ENCODE results near the gene SUN2. TPM values are rescaled to one million over a fixed set of nuclear protein-coding genes. Genes with fewer than 3 reads are reported as not detected.

Gene SUN2
- total RNA-seq, 1 experiment from 2014 or later = 66.3 TPM

- TF ChIP-seq CTCF (IDR thresholded peaks at IDR 0.05; ENCODE audit: unreplicated experiment) = no peak
- Mint-ChIP-seq H3K27ac (ENCODE audit: unreplicated experiment) (peak overlapping the region; percentile 85), H3K27me3 (ENCODE audit: unreplicated experiment) (no peaks in the 10 kb centered on the region), H3K4me1 (ENCODE audit: low read depth, unreplicated experiment) (peaks cover 49% of the 10 kb centered on the region), H3K36me3 (ENCODE audit: insufficient read depth, unreplicated experiment) (peaks cover 72% of the 10 kb centered on the region), H3K4me3 (ENCODE audit: low read depth, unreplicated experiment) (peak overlapping the region; percentile 9), H3K9me3 (ENCODE audit: low read depth, unreplicated experiment) (no peaks in the 10 kb centered on the region)
- BruUV-seq (replicated peaks) = no TSS peak
- CTCF ChIA-PET = interaction anchor here (0.6 to 1.2 kb wide), 3 partner anchors 12 to 24 kb away, joined by 3 to 5 read pairs (median 3); partner anchors contain the start of gene TOMM22
- intact Hi-C loops (cut with micrococcal nuclease; ENCODE audit: unreplicated experiment) = loop anchor here (2.0 kb wide), 1 partner anchor 13 kb away; the partner anchor contains the start of gene TOMM22
- DNase-seq = no peak
Measured at GRCh38 chr22:38694049-38694448, 61.7 kb downstream of the SUN2 start.

GRCh38 chr22:38689651-38690050, 66.1 kb downstream of the SUN2 start:
- CTCF ChIA-PET = interaction anchor here (0.6 to 0.7 kb wide), 2 partner anchors 22 to 614 kb away, joined by 3 to 4 read pairs; no protein-coding TSS in a partner anchor
- no peaks in the 10 kb centered on the region for H3K9me3 Mint-ChIP-seq (ENCODE audit: low read depth, unreplicated experiment)
- no peak overlapping the region for H3K4me3 Mint-ChIP-seq (ENCODE audit: low read depth, unreplicated experiment)
- BruUV-seq (replicated peaks) = no TSS peak
- no peak for TF ChIP-seq CTCF (IDR thresholded peaks at IDR 0.05; ENCODE audit: unreplicated experiment)
- H3K27ac Mint-ChIP-seq (ENCODE audit: unreplicated experiment) = no peak overlapping the region
- H3K27me3 Mint-ChIP-seq (ENCODE audit: unreplicated experiment) = no peaks in the 10 kb centered on the region
- DNase-seq = no peak
- peaks cover 77% of the 10 kb centered on the region for H3K36me3 Mint-ChIP-seq (ENCODE audit: insufficient read depth, unreplicated experiment)
- intact Hi-C loops (cut with micrococcal nuclease; ENCODE audit: unreplicated experiment) = loop anchor here (5.0 kb wide), 1 partner anchor 272 kb away; no protein-coding TSS in a partner anchor
- H3K4me1 Mint-ChIP-seq (ENCODE audit: low read depth, unreplicated experiment) = peaks cover 19% of the 10 kb centered on the region

GRCh38 chr22:38685761-38686160, 70.0 kb downstream of the SUN2 start:
- H3K27me3 Mint-ChIP-seq (ENCODE audit: unreplicated experiment) = no peaks in the 10 kb centered on the region
- peaks cover 87% of the 10 kb centered on the region for H3K36me3 Mint-ChIP-seq (ENCODE audit: insufficient read depth, unreplicated experiment)
- CTCF ChIA-PET = no interaction called here
- H3K9me3 Mint-ChIP-seq (ENCODE audit: low read depth, unreplicated experiment) = peaks cover 3% of the 10 kb centered on the region
- no peak for DNase-seq
- no peak for TF ChIP-seq CTCF (IDR thresholded peaks at IDR 0.05; ENCODE audit: unreplicated experiment)
- no peaks in the 10 kb centered on the region for H3K4me1 Mint-ChIP-seq (ENCODE audit: low read depth, unreplicated experiment)
- intact Hi-C loops (cut with micrococcal nuclease; ENCODE audit: unreplicated experiment) = loop anchor here (5.0 kb wide), 1 partner anchor 268 kb away; no protein-coding TSS in a partner anchor
- no peak overlapping the region for H3K27ac Mint-ChIP-seq (ENCODE audit: unreplicated experiment)
- no peak overlapping the region for H3K4me3 Mint-ChIP-seq (ENCODE audit: low read depth, unreplicated experiment)
- no TSS peak for BruUV-seq (replicated peaks)

GRCh38 chr22:38684895-38685294, 70.9 kb downstream of the SUN2 start:
- H3K9me3 Mint-ChIP-seq (ENCODE audit: low read depth, unreplicated experiment) = peaks cover 3% of the 10 kb centered on the region
- intact Hi-C loops (cut with micrococcal nuclease; ENCODE audit: unreplicated experiment) = loop anchor here (5.0 kb wide), 1 partner anchor 268 kb away; no protein-coding TSS in a partner anchor

More at GRCh38 chr22:38684895-38685294, 70.9 kb downstream of the SUN2 start:
- CTCF ChIA-PET = no interaction called here
- Mint-ChIP-seq H3K27ac (ENCODE audit: unreplicated experiment) (no peak overlapping the region), H3K4me3 (ENCODE audit: low read depth, unreplicated experiment) (no peak overlapping the region), H3K36me3 (ENCODE audit: insufficient read depth, unreplicated experiment) (peaks cover 82% of the 10 kb centered on the region), H3K27me3 (ENCODE audit: unreplicated experiment) (no peaks in the 10 kb centered on the region), H3K4me1 (ENCODE audit: low read depth, unreplicated experiment) (no peaks in the 10 kb centered on the region)
- no peak for TF ChIP-seq CTCF (IDR thresholded peaks at IDR 0.05; ENCODE audit: unreplicated experiment)
- no peak for DNase-seq
- BruUV-seq (replicated peaks) = no TSS peak

Other genes starting within 250 kb of the SUN2 start
- gene DDX17, start 249.7 kb downstream of the SUN2 start, total RNA-seq (2022) = 342 and 344 TPM in 2 replicates
- 4.1 and 4.4 TPM in 2 replicates for gene DMC1, start 185.8 kb downstream of the SUN2 start, total RNA-seq (2022)
- 9.6 and 10.8 TPM in 2 replicates for gene FAM227A, start 99.6 kb downstream of the SUN2 start, total RNA-seq (2022)
- gene CBY1, start 99.4 kb downstream of the SUN2 start, total RNA-seq (2022) = 40.9 and 42.7 TPM in 2 replicates
- gene TOMM22, start 74.0 kb downstream of the SUN2 start, total RNA-seq (2022) = 94.6 and 105 TPM in 2 replicates
- gene JOSD1, start 55.1 kb downstream of the SUN2 start, total RNA-seq (2022) = 58.5 and 70.0 TPM in 2 replicates
- 79.1 and 91.4 TPM in 2 replicates for gene GTPBP1, start 50.1 kb downstream of the SUN2 start, total RNA-seq (2022)
- 14.7 and 15.6 TPM in 2 replicates for gene DNAL4, start 38.1 kb upstream of the SUN2 start, total RNA-seq (2022)
- 6.1 and 6.6 TPM in 2 replicates for gene NPTXR, start 88.0 kb upstream of the SUN2 start, total RNA-seq (2022)
- gene CBX6, start 116.2 kb upstream of the SUN2 start, total RNA-seq (2022) = 140 and 152 TPM in 2 replicates
- gene APOBEC3A, start 201.6 kb upstream of the SUN2 start, total RNA-seq (2022) = not detected in 2 replicates
- gene APOBEC3B, start 226.3 kb upstream of the SUN2 start, total RNA-seq (2022) = 43.2 and 43.3 TPM in 2 replicates

Measured in Calu3 (cell line).